Uterus (tissue), 4 donors: ENCODE results near the gene AVL9. TPM values are rescaled to one million over a fixed set of nuclear protein-coding genes. Genes with fewer than 3 reads are reported as not detected.

Source experiments
- total RNA-seq, 4 donors: library from RNA; depleted of rRNA in 3 of 4; stranded (reverse); fragments of >200 nt in 3 of 4; gene quantifications; one replicate each; pipeline versions ENCODE4 v1.1.0 to v1.2.4, GENCODE V29; 2014 to 2023
- donor health status: DM: yes; HTN: yes; CAD: no.

Gene AVL9
- total RNA-seq, 4 donors from 2014 or later = 34.7 to 50.0 (median 38.5) TPM

Other genes starting within 250 kb of the AVL9 start
- gene LSM5, start 5.1 kb upstream of the AVL9 start, total RNA-seq = 10 to 100 TPM; 30.7 to 82.0 (median 50.0) TPM